Measurements from ENCODE around the gene DHX15.

- TF ChIP-seq CTCF (conservative IDR thresholded peaks at IDR 0.05; ENCODE audit: low read depth, low read length) (no peak), EZH2 (IDR thresholded peaks at IDR 0.05; ENCODE audit: low read length, unreplicated experiment) (no peak)
Observed at GRCh38 chr4:24595659-24596058, 11.3 kb upstream of the DHX15 start.

Measured in PC-3 (cell line).